HG03196 (cell line): ENCODE results near the gene CDYL.
A peak's percentile ranks its signal among the peaks of the same experiment; 100 is the strongest.

Experiments used
- ATAC-seq: cut with Tn5 transposase; IDR thresholded peaks from one replicate; pipeline ENCODE4 v1.9.1; 2021; ENCODE audit not compliant: unreplicated experiment

CDYL gene

GRCh38 chr6:4774296-4774695 is 1.9 kb upstream of the CDYL start:
- ATAC-seq = no peak

- no peak for ATAC-seq
Observed at GRCh38 chr6:4774715-4775493, 1.3 kb upstream of the CDYL start.

GRCh38 chr6:4775494-4776130 is 592 bp upstream of the CDYL start:
- ATAC-seq = peak; percentile 40

- no peak for ATAC-seq
Observed at GRCh38 chr6:4776493-4777393, 539 bp downstream of the CDYL start.

- ATAC-seq = no peak
Observed at GRCh38 chr6:4777394-4777935, 1.3 kb downstream of the CDYL start.

GRCh38 chr6:4778086-4778485 is 1.9 kb downstream of the CDYL start:
- no peak for ATAC-seq

- ATAC-seq = no peak
Observed at GRCh38 chr6:4780360-4780812, 4.2 kb downstream of the CDYL start.

- peak; percentile 24 for ATAC-seq
Observed at GRCh38 chr6:4781426-4781825, 5.2 kb downstream of the CDYL start.

- ATAC-seq = no peak
Observed at GRCh38 chr6:4781967-4782575, 5.9 kb downstream of the CDYL start.

GRCh38 chr6:4786996-4787395 is 10.8 kb downstream of the CDYL start:
- no peak for ATAC-seq

GRCh38 chr6:4788482-4788881 is 12.3 kb downstream of the CDYL start:
- ATAC-seq = no peak

GRCh38 chr6:4788953-4789584 is 12.9 kb downstream of the CDYL start:
- ATAC-seq = peak; percentile 93

- ATAC-seq = no peak
Observed at GRCh38 chr6:4790158-4790899, 14.1 kb downstream of the CDYL start.

- ATAC-seq = no peak
Observed at GRCh38 chr6:4794140-4794707, 18.0 kb downstream of the CDYL start.

- no peak for ATAC-seq
Observed at GRCh38 chr6:4797587-4797986, 21.4 kb downstream of the CDYL start.

GRCh38 chr6:4799912-4800311 is 23.7 kb downstream of the CDYL start:
- ATAC-seq = no peak

GRCh38 chr6:4800662-4801061 is 24.5 kb downstream of the CDYL start:
- no peak for ATAC-seq

GRCh38 chr6:4801491-4802110 is 25.4 kb downstream of the CDYL start:
- ATAC-seq = peak; percentile 59
